22Rv1 (cell line): Measurements from ENCODE around the gene MAD2L2.

Experiments
- ZFX ChIP-seq: fragments of 450-650 bp; IDR thresholded peaks from 2 replicates; pipeline ENCODE4 v1.6.1; 2017; ENCODE audit warnings: antibody characterized with exemption, borderline replicate concordance
- TF ChIP-seq, protein P1 (sequence below): fragments of 450-650 bp; IDR thresholded peaks from 2 replicates; pipeline ENCODE4 v1.5.1; 2017; ENCODE audit warnings: mild to moderate bottlenecking

DNA sequence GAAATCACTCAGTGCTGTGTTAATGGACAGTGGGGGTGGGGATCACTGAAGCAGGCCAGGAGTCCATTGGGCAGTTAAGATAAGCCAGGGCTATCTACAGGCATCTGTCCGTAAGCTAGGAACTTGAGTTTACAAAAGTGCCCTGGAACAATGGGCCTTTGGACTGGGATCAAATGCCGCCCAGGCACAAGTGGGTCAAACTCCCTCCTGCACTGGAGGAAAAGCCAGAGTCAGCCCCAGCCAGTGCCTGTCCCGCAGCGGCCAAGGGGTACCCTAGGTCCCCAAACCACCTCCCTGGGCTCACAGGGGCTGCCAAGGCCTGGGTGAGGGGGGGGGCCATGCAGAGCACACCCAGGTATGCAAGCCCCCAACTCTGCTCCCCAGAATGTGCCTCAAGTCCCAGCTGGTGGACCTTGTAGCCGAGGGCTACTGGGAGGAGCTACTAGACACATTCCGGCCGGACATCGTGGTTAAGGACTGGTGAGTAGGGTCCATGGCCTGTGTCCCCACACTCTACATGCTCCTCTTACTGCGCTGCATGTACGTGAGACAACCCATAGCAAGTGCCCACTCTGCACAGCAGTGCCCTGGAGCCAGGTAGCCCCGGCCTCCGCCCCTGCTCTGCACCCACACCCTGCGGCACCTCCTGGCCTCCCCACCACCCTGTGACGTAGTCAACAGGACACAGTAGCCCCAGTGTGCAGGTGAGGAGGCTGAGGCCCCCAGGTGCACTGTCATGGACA, 9.2 kb downstream of the MAD2L2 start:
- TF ChIP-seq, protein P1, sequence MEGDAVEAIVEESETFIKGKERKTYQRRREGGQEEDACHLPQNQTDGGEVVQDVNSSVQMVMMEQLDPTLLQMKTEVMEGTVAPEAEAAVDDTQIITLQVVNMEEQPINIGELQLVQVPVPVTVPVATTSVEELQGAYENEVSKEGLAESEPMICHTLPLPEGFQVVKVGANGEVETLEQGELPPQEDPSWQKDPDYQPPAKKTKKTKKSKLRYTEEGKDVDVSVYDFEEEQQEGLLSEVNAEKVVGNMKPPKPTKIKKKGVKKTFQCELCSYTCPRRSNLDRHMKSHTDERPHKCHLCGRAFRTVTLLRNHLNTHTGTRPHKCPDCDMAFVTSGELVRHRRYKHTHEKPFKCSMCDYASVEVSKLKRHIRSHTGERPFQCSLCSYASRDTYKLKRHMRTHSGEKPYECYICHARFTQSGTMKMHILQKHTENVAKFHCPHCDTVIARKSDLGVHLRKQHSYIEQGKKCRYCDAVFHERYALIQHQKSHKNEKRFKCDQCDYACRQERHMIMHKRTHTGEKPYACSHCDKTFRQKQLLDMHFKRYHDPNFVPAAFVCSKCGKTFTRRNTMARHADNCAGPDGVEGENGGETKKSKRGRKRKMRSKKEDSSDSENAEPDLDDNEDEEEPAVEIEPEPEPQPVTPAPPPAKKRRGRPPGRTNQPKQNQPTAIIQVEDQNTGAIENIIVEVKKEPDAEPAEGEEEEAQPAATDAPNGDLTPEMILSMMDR = no peak
- no peak for TF ChIP-seq ZFX
